HepG2 (cell line): Measurements from ENCODE around the gene CCDC83. TPM values are rescaled to one million over a fixed set of nuclear protein-coding genes. Genes with fewer than 3 reads are reported as not detected.

Experiments
- ATF5 ChIP-seq: sonication (generic); formaldehyde crosslinking; IDR thresholded peaks from 2 replicates; pipeline ENCODE4 v1.4.0; 2020; ENCODE audit warnings: mild to moderate bottlenecking, low read depth, missing genetic modification reagents
- FOXA3 ChIP-seq: IDR thresholded peaks from 2 replicates; pipeline ENCODE4 v1.6.1; 2016; ENCODE audit warnings: missing genetic modification reagents, missing compliant biosample characterization
- GTF3A ChIP-seq: sonication (generic); formaldehyde crosslinking; conservative IDR thresholded peaks from 2 replicates; pipeline ENCODE4 v1.4.0; 2020; ENCODE audit warnings: mild to moderate bottlenecking, missing genetic modification reagents
- HNF1A ChIP-seq, 2 experiments: sonication (generic) in 1 of 2; formaldehyde crosslinking in 1 of 2; IDR thresholded peaks; 2 replicates each; pipeline versions ENCODE4 v1.4.0 to v1.6.1; 2016 to 2020; ENCODE audit warnings: borderline replicate concordance in 1 of 2, low read depth in 1 of 2, mild to moderate bottlenecking in 1 of 2, missing genetic modification reagents in 1 of 2
- KMT2A ChIP-seq: sonication (generic); formaldehyde crosslinking; IDR thresholded peaks from 2 replicates; pipeline ENCODE4 v1.4.0; 2020; ENCODE audit warnings: missing genetic modification reagents
- MXI1 ChIP-seq: IDR thresholded peaks from 3 replicates; pipeline ENCODE4 v1.6.1; 2012; ENCODE audit warnings: low read depth, low read length, inconsistent platforms, borderline replicate concordance
- PAWR ChIP-seq: sonication (generic); formaldehyde crosslinking; IDR thresholded peaks from 2 replicates; pipeline ENCODE4 v1.4.0; 2020; ENCODE audit warnings: missing genetic modification reagents, mild to moderate bottlenecking, borderline replicate concordance
- SNAPC4 ChIP-seq: sonication (generic); formaldehyde crosslinking; IDR thresholded peaks from 2 replicates; pipeline ENCODE4 v1.4.0; 2020; ENCODE audit warnings: mild to moderate bottlenecking, missing genetic modification reagents
- TAF15 ChIP-seq: fragments of 200-400 bp; formaldehyde crosslinking; IDR thresholded peaks from one replicate; pipeline ENCODE4 v1.6.1; 2018; ENCODE audit warnings: mild to moderate bottlenecking, low read depth, low read length; ENCODE audit not compliant: poor library complexity, severe bottlenecking
- ZNF547 ChIP-seq: sonication (generic); formaldehyde crosslinking; IDR thresholded peaks from 2 replicates; pipeline ENCODE4 v1.5.1; 2020; ENCODE audit warnings: mild to moderate bottlenecking, missing genetic modification reagents
- ZSCAN12 ChIP-seq: sonication (generic); formaldehyde crosslinking; IDR thresholded peaks from 2 replicates; pipeline ENCODE4 v1.9.0; 2021; ENCODE audit warnings: mild to moderate bottlenecking, missing genetic modification reagents
- ZSCAN30 ChIP-seq: sonication (generic); formaldehyde crosslinking; IDR thresholded peaks from 2 replicates; pipeline ENCODE4 v1.5.0; 2020; ENCODE audit warnings: mild to moderate bottlenecking, missing genetic modification reagents
- polyA plus RNA-seq, 8 experiments: library from polyadenylated mRNA; depleted of rRNA in 3 of 8; stranded (reverse) in 7 of 8; unstranded in 1 of 8; fragments of >200 nt; fragmentation: Illumina TruSeq in 4 of 8; extraction: Trizol in 4 of 8; gene quantifications; 2 replicates each; pipeline versions ENCODE4 v1.2.1 to v1.2.3, GENCODE V29; 2011 to 2016; ENCODE audit warnings: low read depth in 4 of 8, missing spikeins in 1 of 8, mixed read lengths in 1 of 8; ENCODE audit not compliant: insufficient read depth in 1 of 8
- total RNA-seq, 5 experiments: library from RNA; depleted of rRNA; stranded (reverse); fragments of >200 nt; fragmentation: Illumina TruSeq; extraction: Trizol; gene quantifications; 2 replicates each; pipeline ENCODE4 v1.2.3, GENCODE V29; 2016; ENCODE audit warnings: low read depth in 1 of 5
- TF ChIP-seq, protein P1 (sequence below): sonication (generic); formaldehyde crosslinking; IDR thresholded peaks from 2 replicates; pipeline ENCODE4 v1.4.0; 2020; ENCODE audit warnings: missing genetic modification reagents
- TF ChIP-seq, protein P2 (sequence below): sonication (generic); formaldehyde crosslinking; IDR thresholded peaks from 2 replicates; pipeline ENCODE4 v1.4.0; 2020; ENCODE audit warnings: missing genetic modification reagents, mild to moderate bottlenecking, borderline replicate concordance

CCDC83 gene
- total and polyA plus RNA-seq, 2 of the 13 experiments (the other 11 are each of a cell fraction or from before 2014, with no cell fraction given): not detected

DNA sequence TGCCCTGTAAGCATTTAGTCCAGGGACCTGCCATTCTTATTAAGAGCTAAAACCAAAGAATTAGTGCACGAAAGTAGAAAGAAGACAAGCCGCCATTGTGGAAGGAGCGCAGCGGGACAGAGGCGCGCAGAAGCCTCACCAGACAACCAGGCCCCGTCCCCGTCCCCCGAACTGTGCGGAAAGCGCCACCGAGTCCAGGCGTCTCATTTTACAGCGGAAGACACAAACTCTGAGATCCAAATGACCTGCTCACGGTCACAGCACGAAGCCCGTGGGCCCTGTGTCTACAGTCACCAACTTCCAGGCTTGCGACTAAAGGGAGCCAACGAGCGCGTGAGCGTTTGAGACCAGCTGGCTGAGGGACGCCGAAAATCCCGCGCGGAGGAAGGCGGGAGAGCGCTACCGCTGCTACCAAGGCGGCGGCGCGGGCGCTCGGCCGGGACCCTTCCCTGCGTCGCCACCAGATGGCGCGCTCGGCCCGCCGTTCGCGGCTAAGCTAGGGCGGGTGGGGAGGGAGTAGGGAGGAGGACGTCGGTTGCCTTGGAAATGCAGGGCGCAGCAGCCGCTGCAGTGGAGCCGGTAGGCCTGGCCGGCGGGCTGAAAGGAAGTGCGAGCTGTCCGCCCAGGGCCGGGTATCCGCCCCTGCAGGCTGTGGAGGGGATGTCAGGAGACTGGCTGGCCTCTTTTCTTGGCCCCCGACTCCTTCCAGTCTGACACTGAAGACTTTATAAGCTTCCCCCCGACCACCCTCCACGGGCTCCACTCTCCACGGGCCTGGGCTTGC is 434 bp upstream of the CCDC83 start (continued):
- TF ChIP-seq TAF15 (no peak), FOXA3 (peak; percentile 68), ZNF547 (peak; percentile 88), PAWR (CRISPR knock-in tag) (peak; percentile 50; the same call in 1 of the 2 replicates), ZSCAN30 (CRISPR knock-in tag) (no peak), SNAPC4 (no peak), HNF1A (IDR thresholded peaks at IDR 0.05; ENCODE audit: low read depth) (no peak), HNF1A (CRISPR knock-in tag; IDR thresholded peaks at IDR 0.05; ENCODE audit: borderline replicate concordance) (peak; percentile 76; the same call in 1 of the 2 replicates), MXI1 (peak; percentile 61; the same call in 1 of the 3 replicates), GTF3A (CRISPR knock-in tag) (no peak), ZSCAN12 (CRISPR knock-in tag) (0 out of 2 replicates have a peak, but pooled peaks have one; percentile 31), KMT2A (CRISPR knock-in tag) (peak; percentile 98), ATF5 (CRISPR knock-in tag) (no peak)
- TF ChIP-seq, protein P1, sequence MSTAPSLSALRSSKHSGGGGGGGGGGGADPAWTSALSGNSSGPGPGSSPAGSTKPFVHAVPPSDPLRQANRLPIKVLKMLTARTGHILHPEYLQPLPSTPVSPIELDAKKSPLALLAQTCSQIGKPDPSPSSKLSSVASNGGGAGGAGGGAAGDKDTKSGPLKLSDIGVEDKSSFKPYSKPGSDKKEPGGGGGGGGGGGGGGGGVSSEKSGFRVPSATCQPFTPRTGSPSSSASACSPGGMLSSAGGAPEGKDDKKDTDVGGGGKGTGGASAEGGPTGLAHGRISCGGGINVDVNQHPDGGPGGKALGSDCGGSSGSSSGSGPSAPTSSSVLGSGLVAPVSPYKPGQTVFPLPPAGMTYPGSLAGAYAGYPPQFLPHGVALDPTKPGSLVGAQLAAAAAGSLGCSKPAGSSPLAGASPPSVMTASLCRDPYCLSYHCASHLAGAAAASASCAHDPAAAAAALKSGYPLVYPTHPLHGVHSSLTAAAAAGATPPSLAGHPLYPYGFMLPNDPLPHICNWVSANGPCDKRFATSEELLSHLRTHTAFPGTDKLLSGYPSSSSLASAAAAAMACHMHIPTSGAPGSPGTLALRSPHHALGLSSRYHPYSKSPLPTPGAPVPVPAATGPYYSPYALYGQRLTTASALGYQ (CRISPR knock-in tag): 0 out of 2 replicates have a peak, but pooled peaks have one; percentile 59
- TF ChIP-seq, protein P2, sequence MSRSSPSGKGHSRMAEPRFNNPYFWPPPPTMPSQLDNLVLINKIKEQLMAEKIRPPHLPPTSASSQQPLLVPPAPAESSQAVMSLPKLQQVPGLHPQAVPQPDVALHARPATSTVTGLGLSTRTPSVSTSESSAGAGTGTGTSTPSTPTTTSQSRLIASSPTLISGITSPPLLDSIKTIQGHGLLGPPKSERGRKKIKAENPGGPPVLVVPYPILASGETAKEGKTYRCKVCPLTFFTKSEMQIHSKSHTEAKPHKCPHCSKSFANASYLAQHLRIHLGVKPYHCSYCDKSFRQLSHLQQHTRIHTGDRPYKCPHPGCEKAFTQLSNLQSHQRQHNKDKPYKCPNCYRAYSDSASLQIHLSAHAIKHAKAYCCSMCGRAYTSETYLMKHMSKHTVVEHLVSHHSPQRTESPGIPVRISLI (CRISPR knock-in tag): peak; percentile 82; the same call in 1 of the 2 replicates
